BJ (cell line): ENCODE data around the gene KHSRP. TPM values are rescaled to one million over a fixed set of nuclear protein-coding genes. Genes with fewer than 3 reads are reported as not detected.

Experiments
- CTCF ChIA-PET: fragments of 350-600 bp; formaldehyde crosslinking; extraction: SDS; loops from one replicate; lab custom pipeline; 2021; ENCODE audit warnings: antibody characterized with exemption, inconsistent platforms; lab: Yijun Ruan, JAX
- POLR2A ChIA-PET: fragments of 300-600 bp; sonication (Branson Sonifier 250); formaldehyde crosslinking; extraction: SDS; loops from one replicate; lab custom pipeline; 2021; ENCODE audit warnings: antibody characterized with exemption; lab: Charles Lee
- DNase-seq: peaks from one replicate; pipeline ENCODE4 v3.0.0-alpha.2; 2011; ENCODE audit warnings: low read depth
- H3K27me3 ChIP-seq: 2 replicates; pipeline ENCODE4 v1.6.0; 2011; ENCODE audit warnings: low read length; ENCODE audit not compliant: control insufficient read depth, insufficient read depth
- H3K36me3 ChIP-seq: 2 replicates; pipeline ENCODE4 v1.5.1; 2011; ENCODE audit warnings: low read length; ENCODE audit not compliant: control insufficient read depth, insufficient read depth
- H3K4me3 ChIP-seq: 2 replicates; pipeline ENCODE4 v1.5.1; 2011; ENCODE audit warnings: low read depth, mild to moderate bottlenecking, control low read depth, low read length
- CTCF ChIP-seq: IDR thresholded peaks from 2 replicates; pipeline ENCODE4 v1.5.1; 2011; ENCODE audit warnings: low read depth, mild to moderate bottlenecking, control low read depth, inconsistent platforms, low read length, moderate library complexity; ENCODE audit not compliant: insufficient read depth
- polyA plus RNA-seq: library from polyadenylated mRNA; depleted of rRNA; stranded (reverse); fragments of >200 nt; gene quantifications from 2 replicates; pipeline ENCODE4 v1.2.3, GENCODE V29; 2011

KHSRP gene
- polyA plus RNA-seq, 1 experiment: 68.7 TPM

- ChIA-PET CTCF (no interaction called here), POLR2A (no interaction called here)
These were observed 25.6 kb upstream of the KHSRP start for GRCh38 chr19:6450166-6450565.

GRCh38 chr19:6448045-6448444 is 23.4 kb upstream of the KHSRP start:
- no peak for DNase-seq
- CTCF ChIA-PET: no interaction called here
- POLR2A ChIA-PET: no interaction called here
- Histone ChIP-seq H3K4me3 (no peak overlapping the region), H3K27me3 (no peaks in the 10 kb centered on the region), H3K36me3 (no peaks in the 10 kb centered on the region)
- no peak for TF ChIP-seq CTCF

More at GRCh38 chr19:6450166-6450565, 25.6 kb upstream of the KHSRP start:
- Histone ChIP-seq H3K4me3 (no peak overlapping the region), H3K27me3 (no peaks in the 10 kb centered on the region), H3K36me3 (peaks cover 8% of the 10 kb centered on the region)
- no peak for TF ChIP-seq CTCF
- DNase-seq: no peak

GRCh38 chr19:6446452-6446851 is 21.8 kb upstream of the KHSRP start:
- DNase-seq: no peak
- POLR2A ChIA-PET: no interaction called here
- CTCF ChIA-PET: no interaction called here

GRCh38 chr19:6443986-6444385 is 19.4 kb upstream of the KHSRP start:
- Histone ChIP-seq H3K4me3 (no peak overlapping the region), H3K36me3 (no peaks in the 10 kb centered on the region), H3K27me3 (no peaks in the 10 kb centered on the region)
- TF ChIP-seq CTCF: no peak
- no peak for DNase-seq
- CTCF ChIA-PET: no interaction called here
- POLR2A ChIA-PET: no interaction called here

More at GRCh38 chr19:6446452-6446851, 21.8 kb upstream of the KHSRP start:
- no peak for TF ChIP-seq CTCF
- Histone ChIP-seq H3K4me3 (no peak overlapping the region), H3K36me3 (no peaks in the 10 kb centered on the region), H3K27me3 (no peaks in the 10 kb centered on the region)

GRCh38 chr19:6442087-6442688 is 17.6 kb upstream of the KHSRP start:
- ChIA-PET CTCF (no interaction called here), POLR2A (no interaction called here)
- no peak overlapping the region for H3K4me3 ChIP-seq
- no peak for TF ChIP-seq CTCF
- H3K36me3 ChIP-seq: no peaks in the 10 kb centered on the region
- H3K27me3 ChIP-seq: no peaks in the 10 kb centered on the region
- no peak for DNase-seq
